HG03460 (cell line): ENCODE results near the gene OTUD1.

Source experiments
- ATAC-seq: cut with Tn5 transposase; IDR thresholded peaks from one replicate; pipeline ENCODE4 v1.9.1; 2021; ENCODE audit not compliant: unreplicated experiment

The OTUD1 gene

GRCh38 chr10:23459308-23459939 is 20.5 kb downstream of the OTUD1 start:
- no peak for ATAC-seq

GRCh38 chr10:23461557-23461956 is 22.7 kb downstream of the OTUD1 start:
- ATAC-seq, result no peak

GRCh38 chr10:23467012-23467411 is 28.1 kb downstream of the OTUD1 start:
- ATAC-seq, result no peak

- ATAC-seq, result no peak
Observed at GRCh38 chr10:23467548-23467947, 28.7 kb downstream of the OTUD1 start.

- no peak for ATAC-seq
Observed at GRCh38 chr10:23469596-23470237, 30.8 kb downstream of the OTUD1 start.

GRCh38 chr10:23472181-23472580 is 33.3 kb downstream of the OTUD1 start:
- no peak for ATAC-seq

GRCh38 chr10:23474081-23474480 is 35.2 kb downstream of the OTUD1 start:
- no peak for ATAC-seq

GRCh38 chr10:23474626-23475025 is 35.8 kb downstream of the OTUD1 start:
- ATAC-seq, result no peak

- ATAC-seq, result no peak
Observed at GRCh38 chr10:23478570-23478969, 39.7 kb downstream of the OTUD1 start.

- no peak for ATAC-seq
Observed at GRCh38 chr10:23479798-23480473, 41.1 kb downstream of the OTUD1 start.

- ATAC-seq, result no peak
Observed at GRCh38 chr10:23481363-23481961, 42.6 kb downstream of the OTUD1 start.

GRCh38 chr10:23490115-23490514 is 51.2 kb downstream of the OTUD1 start:
- ATAC-seq, result no peak
